Hematopoietic multipotent progenitor cell treated with erythropoietin and hydrocortisone succinate and interleukin-3 and kit ligand, for 15 days (in vitro differentiated cells): ENCODE measurements around the gene EXT2.
A peak's percentile ranks its signal among the peaks of the same experiment; 100 is the strongest.

ENCODE experiments used
- DNase-seq: peaks from one replicate; pipeline ENCODE4 v3.0.0-alpha.2; 2015; ENCODE audit warnings: low spot score

EXT2 gene

GRCh38 chr11:44095506-44096359, at the start of gene EXT2:
Gene EXT2 (plus strand): TSS chr11:44095678. CDS start chr11:44107713, 12,035 bp downstream.
- DNase-seq = peak; percentile 86

- no peak for DNase-seq
Observed at GRCh38 chr11:44046182-44046581, 49.3 kb upstream of the EXT2 start.

GRCh38 chr11:44047298-44047697, 48.2 kb upstream of the EXT2 start:
- DNase-seq = no peak

GRCh38 chr11:44047931-44048431, 47.5 kb upstream of the EXT2 start, which contains the start of gene ACCSL:
Gene ACCSL (plus strand): TSS chr11:44047981. CDS start chr11:44048037, 56 bp downstream.
- DNase-seq = no peak

- no peak for DNase-seq
Observed at GRCh38 chr11:44049832-44050231, 45.6 kb upstream of the EXT2 start.

- no peak for DNase-seq
Observed at GRCh38 chr11:44051171-44051570, 44.3 kb upstream of the EXT2 start.

- DNase-seq = no peak
Observed at GRCh38 chr11:44057340-44057739, 38.1 kb upstream of the EXT2 start.

- no peak for DNase-seq
Observed at GRCh38 chr11:44058275-44058674, 37.2 kb upstream of the EXT2 start.

GRCh38 chr11:44065161-44065661, 30.3 kb upstream of the EXT2 start:
- no peak for DNase-seq

GRCh38 chr11:44065841-44066731, 29.4 kb upstream of the EXT2 start, which contains the start of gene ACCS:
Gene ACCS (plus strand): TSS chr11:44066270. CDS start chr11:44067628, 1,358 bp downstream.
- DNase-seq = peak; percentile 87

GRCh38 chr11:44066732-44067141, 28.7 kb upstream of the EXT2 start:
- DNase-seq = peak; percentile 70

- DNase-seq = peak; percentile 8
Observed at GRCh38 chr11:44067266-44067665, 28.2 kb upstream of the EXT2 start.

GRCh38 chr11:44068180-44068579, 27.3 kb upstream of the EXT2 start:
- DNase-seq = no peak

- no peak for DNase-seq
Observed at GRCh38 chr11:44071157-44071556, 24.3 kb upstream of the EXT2 start.

- DNase-seq = no peak
Observed at GRCh38 chr11:44072757-44073658, 22.5 kb upstream of the EXT2 start.

- no peak for DNase-seq
Observed at GRCh38 chr11:44078794-44079193, 16.7 kb upstream of the EXT2 start.

GRCh38 chr11:44079376-44079775, 16.1 kb upstream of the EXT2 start:
- no peak for DNase-seq

GRCh38 chr11:44080951-44081350, 14.5 kb upstream of the EXT2 start:
- DNase-seq = no peak

GRCh38 chr11:44082645-44083044, 12.8 kb upstream of the EXT2 start:
- no peak for DNase-seq

GRCh38 chr11:44083433-44083832, 12.0 kb upstream of the EXT2 start:
- no peak for DNase-seq

GRCh38 chr11:44083906-44084305, 11.6 kb upstream of the EXT2 start:
- no peak for DNase-seq
